NB4 (cell line): ENCODE data around the gene TUBGCP3.

Source experiments
- POLR2A ChIP-seq: IDR thresholded peaks from 2 replicates; pipeline ENCODE4 v1.6.1; 2011; ENCODE audit warnings: mild to moderate bottlenecking; ENCODE audit not compliant: insufficient read length; ENCODE audit errors: extremely low read depth
- TF ChIP-seq, protein P1 (sequence below): IDR thresholded peaks from 2 replicates; pipeline ENCODE4 v1.6.1; 2011; ENCODE audit warnings: low read depth, low read length

DNA sequence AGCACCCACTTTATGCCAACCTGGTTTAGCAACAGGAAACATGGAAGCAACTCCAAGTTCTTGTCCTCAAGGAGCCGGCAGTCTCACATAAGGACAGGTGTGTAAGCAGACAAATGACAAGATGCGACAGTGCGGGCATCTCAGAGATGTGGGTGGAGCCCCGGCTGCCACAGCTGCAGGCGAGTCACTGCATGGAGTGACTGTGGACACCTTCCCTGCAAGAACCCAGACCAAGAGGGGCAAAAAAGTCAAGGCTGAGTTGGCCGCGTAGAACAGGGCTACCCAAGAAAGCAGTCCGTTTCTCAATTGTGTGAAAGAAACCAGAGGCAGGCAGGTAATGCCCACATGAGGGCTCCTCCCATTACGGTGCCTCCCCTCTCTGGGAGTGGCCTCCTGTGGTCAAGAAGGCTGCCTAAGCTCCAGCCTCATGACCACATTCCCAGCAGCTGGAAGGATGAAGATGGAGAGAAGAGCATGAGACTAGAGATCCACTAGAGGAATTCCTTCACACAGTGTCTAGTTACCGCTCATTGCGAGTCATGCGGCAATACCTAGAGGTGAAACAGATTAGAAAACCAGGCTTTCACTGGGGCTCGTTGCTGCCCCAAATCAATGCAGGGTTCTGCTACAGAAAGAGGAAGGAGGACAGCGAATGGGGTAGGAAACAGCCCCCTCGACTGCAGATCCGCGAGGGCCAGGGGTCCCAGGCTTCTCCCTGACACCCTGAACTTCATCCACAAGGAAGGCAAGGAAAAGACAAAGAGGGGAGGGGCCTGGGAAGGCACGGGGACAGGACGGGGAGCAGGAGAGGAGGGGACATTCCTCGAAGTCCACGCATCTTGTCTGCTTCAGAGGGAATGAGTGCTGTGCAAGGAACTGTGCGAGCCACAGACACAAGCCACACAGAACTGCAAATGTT is 131.6 kb downstream of the TUBGCP3 start:
- no peak for TF ChIP-seq POLR2A
- TF ChIP-seq, protein P1, sequence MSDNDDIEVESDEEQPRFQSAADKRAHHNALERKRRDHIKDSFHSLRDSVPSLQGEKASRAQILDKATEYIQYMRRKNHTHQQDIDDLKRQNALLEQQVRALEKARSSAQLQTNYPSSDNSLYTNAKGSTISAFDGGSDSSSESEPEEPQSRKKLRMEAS = no peak
